CD4-positive, alpha-beta T cell (primary cell): ENCODE measurements around the gene NELFB. TPM values are rescaled to one million over a fixed set of nuclear protein-coding genes. Genes with fewer than 3 reads are reported as not detected.

Experiments
- ATAC-seq: fragments of 200-7000 bp; cut with Tn5 transposase; one replicate; pipeline ENCODE4 v1.10.0; 2022; ENCODE audit warnings: mild to moderate bottlenecking; ENCODE audit not compliant: poor library complexity
- CTCF ChIA-PET: fragments of 350-600 bp; sonication (Branson Sonifier 250); formaldehyde crosslinking; loops from one replicate; lab custom pipeline; 2021; ENCODE audit warnings: antibody characterized with exemption, inconsistent platforms; lab: Charles Lee
- POLR2A ChIA-PET: fragments of 350-600 bp; sonication (Branson Sonifier 250); formaldehyde crosslinking; loops from one replicate; lab custom pipeline; 2021; ENCODE audit warnings: antibody characterized with exemption, inconsistent platforms; lab: Charles Lee
- DNase-seq, 14 experiments: peaks; one replicate each; pipeline ENCODE4 v3.0.0-alpha.2; 2013 to 2020; ENCODE audit warnings: mixed read lengths in 2 of 14
- H3K27ac ChIP-seq, 2 donors: one replicate each; pipeline versions ENCODE4 v1.5.1 to v1.7.0; 2013; ENCODE audit warnings: low read length in 2 of 2, low read depth in 1 of 2, mild to moderate bottlenecking in 1 of 2
- H3K27me3 ChIP-seq, 2 experiments: 1 replicate in 1 of 2; 2 replicates in 1 of 2; pipeline versions ENCODE4 v1.6.1 to v1.7.0; 2013; ENCODE audit warnings: low read length in 2 of 2, control low read depth in 1 of 2, mild to moderate bottlenecking in 1 of 2, moderate library complexity in 1 of 2; ENCODE audit not compliant: insufficient read depth in 2 of 2, control insufficient read depth in 1 of 2
- H3K36me3 ChIP-seq: one replicate; pipeline ENCODE4 v1.6.1; 2013; ENCODE audit warnings: low read length, control low read depth; ENCODE audit not compliant: insufficient read depth
- H3K4me1 ChIP-seq: one replicate; pipeline ENCODE4 v1.6.1; 2013; ENCODE audit warnings: low read length, control low read depth; ENCODE audit not compliant: insufficient read depth
- H3K4me3 ChIP-seq: one replicate; pipeline ENCODE4 v1.5.1; 2013; ENCODE audit warnings: mild to moderate bottlenecking, low read length, moderate library complexity
- H3K9me3 ChIP-seq, 2 experiments: 1 replicate in 1 of 2; 2 replicates in 1 of 2; pipeline versions ENCODE4 v1.6.1 to v1.7.0; 2013; ENCODE audit warnings: low read length in 2 of 2, mild to moderate bottlenecking in 2 of 2, control low read depth in 1 of 2, moderate library complexity in 1 of 2; ENCODE audit not compliant: control insufficient read depth in 1 of 2, insufficient read depth in 1 of 2
- H3K27ac Mint-ChIP-seq: one replicate; pipeline ENCODE4 v1.8.0; 2020; ENCODE audit warnings: mixed read lengths
- H3K27me3 Mint-ChIP-seq: one replicate; pipeline ENCODE4 v1.8.0; 2021; ENCODE audit warnings: mixed read lengths
- H3K36me3 Mint-ChIP-seq: one replicate; pipeline ENCODE4 v1.8.0; 2021; ENCODE audit warnings: low read depth, mixed read lengths
- H3K4me1 Mint-ChIP-seq: one replicate; pipeline ENCODE4 v1.8.0; 2021; ENCODE audit warnings: low read depth, mixed read lengths
- H3K4me3 Mint-ChIP-seq: one replicate; pipeline ENCODE4 v1.8.0; 2020; ENCODE audit warnings: mild to moderate bottlenecking, mixed read lengths
- H3K9me3 Mint-ChIP-seq: one replicate; pipeline ENCODE4 v1.8.0; 2020; ENCODE audit warnings: mixed read lengths
- intact Hi-C, 2 experiments: fragments of 100-400 bp; cut with DNase I in 1 of 2; cut with micrococcal nuclease in 1 of 2; formaldehyde crosslinking; loops; one replicate each; pipeline versions ENCODE4 v1.15.1 to v1.9.0; 2023 to 2025; cut with DNase I, micrococcal nuclease
- total RNA-seq, 174 experiments: library from RNA in 2 of 174; stranded (reverse) in 2 of 174; gene quantifications; one replicate each; pipeline ENCODE4 v1.2.3 and lab custom pipeline; 2021 to 2026
- TF ChIP-seq, protein P1 (sequence below): fragments of 200-600 bp; IDR thresholded peaks from one replicate; pipeline ENCODE4 v1.8.0; 2022; ENCODE audit warnings: antibody characterized with exemption, mild to moderate bottlenecking

Gene NELFB
- total RNA-seq, 2 experiments from 2014 or later: 20.7 to 21.2 TPM

DNA sequence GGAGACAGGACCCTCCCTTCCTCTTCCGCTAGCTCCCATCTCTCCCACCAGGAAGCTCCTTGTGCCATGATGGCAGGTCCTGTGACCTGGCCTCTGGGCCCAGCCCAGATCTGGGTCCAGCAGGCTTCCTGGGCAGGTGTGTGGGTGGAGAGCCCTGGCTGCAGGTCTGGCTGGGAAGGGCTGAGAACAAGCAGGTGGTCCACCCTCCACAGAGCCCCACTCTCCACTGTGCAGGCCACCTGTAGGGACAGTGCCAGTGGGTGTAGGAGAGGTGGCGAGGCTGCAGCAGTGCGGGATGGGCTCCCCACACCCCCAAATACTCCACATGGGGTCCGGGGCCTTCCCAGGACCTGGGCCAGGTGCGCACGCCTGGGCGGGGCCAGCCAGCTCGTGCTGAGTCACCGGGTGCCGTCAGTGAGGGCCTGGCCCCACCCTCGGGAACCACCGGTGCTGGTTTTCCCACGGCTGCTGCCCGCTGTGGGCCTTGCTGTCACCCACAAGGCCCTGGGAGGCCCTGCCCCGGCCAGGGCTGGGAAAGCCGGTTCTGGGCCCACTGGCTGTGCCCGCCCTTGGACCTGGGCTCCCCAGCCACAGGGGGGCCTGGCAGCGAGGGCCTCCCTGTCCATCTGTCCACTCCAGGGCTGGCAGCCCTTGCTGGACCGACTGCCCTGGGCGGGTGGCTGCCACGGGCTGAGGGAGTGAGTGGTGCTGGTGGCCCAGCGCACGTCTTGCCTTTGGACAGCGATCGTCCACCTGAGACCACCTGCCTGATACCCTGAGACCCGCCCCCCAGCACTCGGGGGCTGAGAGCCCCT, 56.3 kb downstream of the NELFB start:
- Mint-ChIP-seq H3K9me3 (no peaks in the 10 kb centered on the region), H3K4me1 (no peaks in the 10 kb centered on the region), H3K4me3 (no peak overlapping the region), H3K36me3 (no peaks in the 10 kb centered on the region), H3K27ac (no peak overlapping the region), H3K27me3 (no peaks in the 10 kb centered on the region)
- Histone ChIP-seq H3K4me3 (no peak overlapping the region), H3K36me3 (no peaks in the 10 kb centered on the region), H3K9me3 (peaks cover 0 to under 1% of the 10 kb centered on the region in 2 experiments), H3K27me3 (peaks cover 7 to 9% of the 10 kb centered on the region in 2 experiments), H3K27ac (no peak overlapping the region), H3K4me1 (peaks cover 25% of the 10 kb centered on the region)
- intact Hi-C loops: no loop called here
- ATAC-seq (peak; percentile 51), DNase-seq (peak in 5 of 14 experiments; percentile 31 to 68 (median 50))
- TF ChIP-seq, protein P1, sequence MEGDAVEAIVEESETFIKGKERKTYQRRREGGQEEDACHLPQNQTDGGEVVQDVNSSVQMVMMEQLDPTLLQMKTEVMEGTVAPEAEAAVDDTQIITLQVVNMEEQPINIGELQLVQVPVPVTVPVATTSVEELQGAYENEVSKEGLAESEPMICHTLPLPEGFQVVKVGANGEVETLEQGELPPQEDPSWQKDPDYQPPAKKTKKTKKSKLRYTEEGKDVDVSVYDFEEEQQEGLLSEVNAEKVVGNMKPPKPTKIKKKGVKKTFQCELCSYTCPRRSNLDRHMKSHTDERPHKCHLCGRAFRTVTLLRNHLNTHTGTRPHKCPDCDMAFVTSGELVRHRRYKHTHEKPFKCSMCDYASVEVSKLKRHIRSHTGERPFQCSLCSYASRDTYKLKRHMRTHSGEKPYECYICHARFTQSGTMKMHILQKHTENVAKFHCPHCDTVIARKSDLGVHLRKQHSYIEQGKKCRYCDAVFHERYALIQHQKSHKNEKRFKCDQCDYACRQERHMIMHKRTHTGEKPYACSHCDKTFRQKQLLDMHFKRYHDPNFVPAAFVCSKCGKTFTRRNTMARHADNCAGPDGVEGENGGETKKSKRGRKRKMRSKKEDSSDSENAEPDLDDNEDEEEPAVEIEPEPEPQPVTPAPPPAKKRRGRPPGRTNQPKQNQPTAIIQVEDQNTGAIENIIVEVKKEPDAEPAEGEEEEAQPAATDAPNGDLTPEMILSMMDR: no peak
- CTCF ChIA-PET: no interaction called here
- POLR2A ChIA-PET: no interaction called here

DNA sequence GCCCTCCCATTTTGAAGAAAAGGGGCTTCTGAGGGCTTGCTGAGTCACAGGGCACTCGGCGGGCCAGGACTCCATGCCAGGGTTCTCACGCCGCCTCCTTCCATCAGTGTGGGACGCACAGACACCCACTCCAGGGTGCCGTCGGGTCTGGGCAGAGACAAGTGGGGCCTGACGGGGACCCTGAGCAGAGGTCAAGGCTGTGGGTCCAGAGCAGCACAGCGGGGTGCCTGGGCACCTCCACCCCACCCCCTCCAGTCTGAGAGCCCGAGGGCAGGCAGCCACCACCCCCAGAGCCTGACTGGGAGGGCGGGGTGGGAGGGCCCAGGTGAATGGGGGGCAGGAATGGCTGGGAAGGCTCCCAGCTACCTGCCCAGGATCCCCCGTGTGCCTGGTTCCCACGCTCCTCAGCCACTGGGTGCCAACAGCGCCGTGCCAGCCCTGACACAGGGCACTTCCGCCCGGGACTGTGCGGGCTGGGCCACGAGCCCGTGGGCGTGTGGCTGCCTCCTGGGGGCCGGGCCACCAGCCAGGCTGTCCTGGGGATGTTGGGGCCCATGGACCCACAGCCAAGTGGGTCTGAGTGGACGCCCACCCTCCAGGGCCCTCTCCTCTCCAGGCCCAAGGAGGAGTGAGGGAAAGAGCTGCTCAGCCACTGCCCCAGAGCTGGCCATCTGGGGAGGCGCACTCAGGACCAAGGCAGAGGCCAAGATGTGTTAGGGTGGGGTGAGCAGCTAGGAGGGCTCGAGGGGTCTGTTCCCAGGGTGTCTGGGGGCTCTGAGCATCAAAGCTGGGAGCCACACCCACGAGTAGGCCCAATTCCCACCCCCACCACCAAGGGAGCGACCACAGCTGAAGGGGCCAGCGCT, 57.1 kb downstream of the NELFB start:
- intact Hi-C loops: no loop called here
- no peaks in the 10 kb centered on the region for H3K9me3 Mint-ChIP-seq
- no peaks in the 10 kb centered on the region for H3K4me1 Mint-ChIP-seq
- POLR2A ChIA-PET: interaction anchor here (1.7 kb wide), 1 partner anchor 10 kb away, joined by 5 read pairs; the partner anchor contains the start of gene NRARP
- H3K27me3 ChIP-seq: peaks cover 9 to 15% of the 10 kb centered on the region in 2 experiments
- H3K27ac ChIP-seq: no peak overlapping the region
- H3K4me3 Mint-ChIP-seq: no peak overlapping the region
- ATAC-seq (no peak), DNase-seq (peak in 2 of 14 experiments; percentile 6 to 22)
- TF ChIP-seq, protein P1: no peak
- H3K27ac Mint-ChIP-seq: no peak overlapping the region
- H3K36me3 Mint-ChIP-seq: no peaks in the 10 kb centered on the region
- peaks cover 0 to 5% of the 10 kb centered on the region in 2 experiments for H3K9me3 ChIP-seq
- H3K4me3 ChIP-seq: no peak overlapping the region
- H3K4me1 ChIP-seq: peaks cover 23% of the 10 kb centered on the region
- no peaks in the 10 kb centered on the region for H3K36me3 ChIP-seq
- CTCF ChIA-PET: no interaction called here
- no peaks in the 10 kb centered on the region for H3K27me3 Mint-ChIP-seq

DNA sequence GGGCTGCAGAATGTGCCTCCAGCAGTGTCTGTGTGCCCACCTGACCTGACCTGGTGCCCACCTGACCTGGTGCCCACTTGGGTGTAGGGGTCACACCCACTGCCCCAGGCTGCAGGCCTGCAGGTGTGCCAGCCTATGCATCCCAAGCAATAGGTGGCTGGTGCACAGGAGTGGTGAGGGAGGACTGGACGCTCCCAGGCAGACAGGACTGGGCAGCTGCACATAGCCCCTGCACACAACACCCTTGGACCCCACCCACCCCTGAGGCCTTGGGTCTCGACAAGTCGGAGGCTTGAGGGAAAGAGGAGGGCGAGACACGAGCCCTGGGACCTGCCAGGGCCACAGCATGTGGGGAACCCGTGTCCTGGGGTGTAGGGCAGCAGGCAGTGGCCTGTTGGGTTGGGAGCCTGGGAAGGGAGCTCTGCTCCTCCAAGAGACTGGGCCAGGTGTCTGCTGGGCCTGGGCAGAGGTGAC, 57.8 kb downstream of the NELFB start:
- Histone ChIP-seq H3K9me3 (peaks cover 0 to 5% of the 10 kb centered on the region in 2 experiments), H3K36me3 (no peaks in the 10 kb centered on the region), H3K27ac (no peak overlapping the region), H3K4me1 (peaks cover 23% of the 10 kb centered on the region), H3K27me3 (peaks cover 9 to 17% of the 10 kb centered on the region in 2 experiments), H3K4me3 (no peak overlapping the region)
- Mint-ChIP-seq H3K4me1 (no peaks in the 10 kb centered on the region), H3K4me3 (no peak overlapping the region), H3K27me3 (no peaks in the 10 kb centered on the region), H3K27ac (no peak overlapping the region), H3K36me3 (no peaks in the 10 kb centered on the region), H3K9me3 (no peaks in the 10 kb centered on the region)
- CTCF ChIA-PET: no interaction called here
- POLR2A ChIA-PET: interaction anchor here (1.7 kb wide), 1 partner anchor 11 kb away, joined by 5 read pairs; the partner anchor contains the start of gene NRARP
- TF ChIP-seq, protein P1: no peak
- intact Hi-C loops: no loop called here
- peak in 2 of 14 experiments; percentile 1 to 18 for DNase-seq
- ATAC-seq: no peak
